HCT116 (cell line): ENCODE measurements around the gene PIGQ. TPM values are rescaled to one million over a fixed set of nuclear protein-coding genes. Genes with fewer than 3 reads are reported as not detected.

Experiments used
- ATAC-seq: fragments of 200-7000 bp; cut with Tn5 transposase; 2 replicates; pipeline ENCODE4 v1.9.1; 2020; ENCODE audit warnings: mild to moderate bottlenecking, moderate library complexity
- BruUV-seq: library from RNA; stranded (reverse); fragments of 400-500 nt; replicated peaks from 2 replicates; lab custom pipeline; 2021; lab: Mats Ljungman, UMichigan
- CTCF ChIA-PET: fragments of 300-600 bp; sonication (Branson Sonifier 250); formaldehyde crosslinking; loops from one replicate; lab custom pipeline; 2021; ENCODE audit warnings: antibody characterized with exemption; lab: Charles Lee
- POLR2A ChIA-PET: fragments of 300-600, 350-600 bp; sonication (Branson Sonifier 250); formaldehyde crosslinking; loops from one replicate; lab custom pipeline; 2021; ENCODE audit warnings: antibody characterized with exemption; lab: Charles Lee
- RAD21 ChIA-PET, 2 experiments: fragments of 300-600 bp; sonication (Branson Sonifier 250); formaldehyde crosslinking; loops; one replicate each; lab custom pipeline; 2023; ENCODE audit warnings: low total read pairs in 2 of 2; ENCODE audit not compliant: uncharacterized antibody in 2 of 2, unreplicated experiment in 2 of 2, low non-redundant PET in 1 of 2; lab: Charles Lee
- DNase-seq: peaks from one replicate; pipeline ENCODE4 v3.0.0-alpha.2; 2010; ENCODE audit warnings: low read depth, low spot score
- H2AFZ ChIP-seq: fragments of 200-600 bp; shearing (Covaris generic), sonication (generic); 2 replicates; pipeline ENCODE4 v1.6.1; 2017; ENCODE audit warnings: low read depth, mixed run types, mixed read lengths, antibody characterized with exemption, low read length; ENCODE audit not compliant: poor library complexity, severe bottlenecking
- H3K27ac ChIP-seq: 2 replicates; pipeline ENCODE4 v1.5.1; 2012; ENCODE audit warnings: low read depth, low read length
- H3K27me3 ChIP-seq: fragments of 200-600 bp; sonication (generic); 2 replicates; pipeline ENCODE4 v1.6.1; 2016; ENCODE audit warnings: mixed run types, low read length, mixed read lengths; ENCODE audit not compliant: insufficient read depth
- H3K36me3 ChIP-seq, 2 experiments: fragments of 200-500 bp in 1 of 2; fragments of 200-600 bp in 1 of 2; sonication (Bioruptor generic) in 1 of 2; sonication (generic) in 1 of 2; 2 replicates each; pipeline versions ENCODE4 v1.5.1 to v1.6.1; 2014 to 2016; ENCODE audit warnings: low read length in 2 of 2, inconsistent platforms in 1 of 2, mixed read lengths in 1 of 2, mixed run types in 1 of 2; ENCODE audit not compliant: insufficient read depth in 2 of 2, control insufficient read depth in 1 of 2
- H3K4me1 ChIP-seq, 2 experiments: fragments of 200-600 bp in 1 of 2; sonication (generic) in 1 of 2; 2 replicates each; pipeline versions ENCODE4 v1.5.1 to v1.6.1; 2012 to 2017; ENCODE audit warnings: low read length in 2 of 2, inconsistent platforms in 1 of 2, mild to moderate bottlenecking in 1 of 2, mixed read lengths in 1 of 2, mixed run types in 1 of 2, moderate library complexity in 1 of 2; ENCODE audit not compliant: insufficient read depth in 2 of 2, control insufficient read depth in 1 of 2
- H3K4me2 ChIP-seq: fragments of 200-600 bp; sonication (generic); 2 replicates; pipeline ENCODE4 v1.6.1; 2017; ENCODE audit warnings: mixed run types, low read length, mixed read lengths
- H3K4me3 ChIP-seq, 2 experiments: fragments of 200-600 bp in 1 of 2; sonication (generic) in 1 of 2; replicated peaks in 1 of 2; 2 replicates each; pipeline ENCODE4 v1.5.1; 2011 to 2016; ENCODE audit warnings: low read length in 2 of 2, control low read depth in 1 of 2, low read depth in 1 of 2, mild to moderate bottlenecking in 1 of 2, mixed read lengths in 1 of 2, mixed run types in 1 of 2
- H3K79me2 ChIP-seq: fragments of 200-600 bp; sonication (generic); 2 replicates; pipeline ENCODE4 v1.6.1; 2017; ENCODE audit warnings: mild to moderate bottlenecking, mixed run types, low read length, moderate library complexity, mixed read lengths; ENCODE audit not compliant: insufficient read depth
- H3K9ac ChIP-seq: fragments of 200-600 bp; sonication (generic); 2 replicates; pipeline ENCODE4 v1.6.1; 2016; ENCODE audit warnings: low read length, mixed read lengths
- H3K9me2 ChIP-seq: fragments of 200-600 bp; sonication (generic), shearing (Covaris generic); 2 replicates; pipeline ENCODE4 v1.6.1; 2017; ENCODE audit warnings: mixed run types, mild to moderate bottlenecking, moderate library complexity; ENCODE audit not compliant: insufficient read depth
- H3K9me3 ChIP-seq, 2 experiments: fragments of 200-500 bp in 1 of 2; fragments of 200-600 bp in 1 of 2; sonication (Bioruptor generic) in 1 of 2; sonication (generic) in 1 of 2; 2 replicates each; pipeline ENCODE4 v1.6.1; 2014 to 2017; ENCODE audit warnings: low read length in 2 of 2, mixed read lengths in 2 of 2, inconsistent platforms in 1 of 2, low read depth in 1 of 2, mild to moderate bottlenecking in 1 of 2, mixed run types in 1 of 2, moderate library complexity in 1 of 2; ENCODE audit not compliant: control insufficient read depth in 1 of 2, insufficient read depth in 1 of 2
- H4K20me1 ChIP-seq: fragments of 200-600 bp; sonication (generic), shearing (Covaris generic); 2 replicates; pipeline ENCODE4 v1.6.1; 2017; ENCODE audit warnings: mixed run types, mild to moderate bottlenecking, moderate library complexity; ENCODE audit not compliant: insufficient read depth
- CEBPB ChIP-seq: IDR thresholded peaks from 2 replicates; pipeline ENCODE4 v1.6.1; 2012; ENCODE audit warnings: low read depth
- EGR1 ChIP-seq: IDR thresholded peaks from 2 replicates; pipeline ENCODE4 v1.6.1; 2012; ENCODE audit warnings: low read depth
- EZH2phosphoT487 ChIP-seq: fragments of 200-600 bp; IDR thresholded peaks from 2 replicates; pipeline ENCODE4 v1.6.1; 2018; ENCODE audit warnings: antibody characterized with exemption, borderline replicate concordance
- FOSL1 ChIP-seq: IDR thresholded peaks from 2 replicates; pipeline ENCODE4 v1.6.1; 2012; ENCODE audit warnings: low read depth
- JUND ChIP-seq: IDR thresholded peaks from 2 replicates; pipeline ENCODE4 v1.6.1; 2012
- MAX ChIP-seq: IDR thresholded peaks from 2 replicates; pipeline ENCODE4 v1.6.1; 2012
- RAD21 ChIP-seq: IDR thresholded peaks from 2 replicates; pipeline ENCODE4 v1.6.1; 2012; ENCODE audit warnings: low read depth, mild to moderate bottlenecking
- SP1 ChIP-seq: IDR thresholded peaks from 2 replicates; pipeline ENCODE4 v1.6.1; 2012; ENCODE audit warnings: low read depth
- ZNF274 ChIP-seq: fragments of 200-500 bp; sonication (Bioruptor generic); IDR thresholded peaks from 2 replicates; pipeline ENCODE4 v1.6.1; 2014; ENCODE audit warnings: mild to moderate bottlenecking, low read depth, low read length, inconsistent platforms
- intact Hi-C: fragments of 100-400 bp; cut with micrococcal nuclease; formaldehyde crosslinking; loops from 2 replicates; pipeline ENCODE4 v1.10.0; 2022
- total RNA-seq: library from RNA; stranded (reverse); gene quantifications from one replicate; pipeline ENCODE4 v1.2.1, GENCODE V29; 2021; ENCODE audit not compliant: unreplicated experiment
- TF ChIP-seq, protein P1 (sequence below), 3 experiments: fragments of 200-600 bp in 1 of 3; sonication (generic) in 1 of 3; IDR thresholded peaks in 2 of 3; conservative IDR thresholded peaks in 1 of 3; 2 replicates each; pipeline ENCODE4 v1.5.1; 2012 to 2017; ENCODE audit warnings: low read depth in 2 of 3, low read length in 2 of 3, antibody characterized with exemption in 1 of 3, borderline replicate concordance in 1 of 3, control low read depth in 1 of 3, mild to moderate bottlenecking in 1 of 3, mixed read lengths in 1 of 3, mixed run types in 1 of 3, moderate library complexity in 1 of 3; ENCODE audit not compliant: insufficient read depth in 1 of 3
- TF ChIP-seq, protein P2 (sequence below): IDR thresholded peaks from 2 replicates; pipeline ENCODE4 v1.6.1; 2011; ENCODE audit warnings: mild to moderate bottlenecking, low read length, moderate library complexity; ENCODE audit not compliant: insufficient replicate concordance; ENCODE audit errors: extremely low read depth
- TF ChIP-seq, protein P3 (sequence below): IDR thresholded peaks from 2 replicates; pipeline ENCODE4 v1.6.1; 2012

Gene PIGQ
- total RNA-seq, 1 experiment from 2014 or later, result 21.0 TPM

GRCh38 chr16:529012-529575, 40.7 kb upstream of the PIGQ start:
- Histone ChIP-seq H3K9ac (peak overlapping the region; percentile 84), H3K4me1 (peaks cover 19 to 41% of the 10 kb centered on the region in 2 experiments), H3K36me3 (peaks cover 0 to 6% of the 10 kb centered on the region in 2 experiments; a peak in 1 of 4 replicates), H3K27ac (peak overlapping the region; percentile 91), H3K9me2 (no peaks in the 10 kb centered on the region), H3K27me3 (no peaks in the 10 kb centered on the region), H3K79me2 (peaks cover 65% of the 10 kb centered on the region), H3K4me2 (peak overlapping the region; percentile 77), H3K9me3 (no peaks in the 10 kb centered on the region), H3K4me3 (peak overlapping the region; percentile 62 to 70), H2AFZ (no peak overlapping the region), H4K20me1 (no peaks in the 10 kb centered on the region)
- TF ChIP-seq ZNF274 (no peak), FOSL1 (no peak), SP1 (no peak), RAD21 (no peak), MAX (no peak), EZH2phosphoT487 (no peak), EGR1 (no peak), JUND (no peak), CEBPB (no peak)
- TF ChIP-seq, protein P1, sequence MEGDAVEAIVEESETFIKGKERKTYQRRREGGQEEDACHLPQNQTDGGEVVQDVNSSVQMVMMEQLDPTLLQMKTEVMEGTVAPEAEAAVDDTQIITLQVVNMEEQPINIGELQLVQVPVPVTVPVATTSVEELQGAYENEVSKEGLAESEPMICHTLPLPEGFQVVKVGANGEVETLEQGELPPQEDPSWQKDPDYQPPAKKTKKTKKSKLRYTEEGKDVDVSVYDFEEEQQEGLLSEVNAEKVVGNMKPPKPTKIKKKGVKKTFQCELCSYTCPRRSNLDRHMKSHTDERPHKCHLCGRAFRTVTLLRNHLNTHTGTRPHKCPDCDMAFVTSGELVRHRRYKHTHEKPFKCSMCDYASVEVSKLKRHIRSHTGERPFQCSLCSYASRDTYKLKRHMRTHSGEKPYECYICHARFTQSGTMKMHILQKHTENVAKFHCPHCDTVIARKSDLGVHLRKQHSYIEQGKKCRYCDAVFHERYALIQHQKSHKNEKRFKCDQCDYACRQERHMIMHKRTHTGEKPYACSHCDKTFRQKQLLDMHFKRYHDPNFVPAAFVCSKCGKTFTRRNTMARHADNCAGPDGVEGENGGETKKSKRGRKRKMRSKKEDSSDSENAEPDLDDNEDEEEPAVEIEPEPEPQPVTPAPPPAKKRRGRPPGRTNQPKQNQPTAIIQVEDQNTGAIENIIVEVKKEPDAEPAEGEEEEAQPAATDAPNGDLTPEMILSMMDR (IDR thresholded peaks at IDR 0.05 in 2 of 3, conservative IDR thresholded peaks at IDR 0.05 in 1 of 3; ENCODE audit: borderline replicate concordance in 1 of 3, insufficient read depth in 1 of 3, low read depth in 2 of 3, low read length in 2 of 3), result no peak
- TF ChIP-seq, protein P2, sequence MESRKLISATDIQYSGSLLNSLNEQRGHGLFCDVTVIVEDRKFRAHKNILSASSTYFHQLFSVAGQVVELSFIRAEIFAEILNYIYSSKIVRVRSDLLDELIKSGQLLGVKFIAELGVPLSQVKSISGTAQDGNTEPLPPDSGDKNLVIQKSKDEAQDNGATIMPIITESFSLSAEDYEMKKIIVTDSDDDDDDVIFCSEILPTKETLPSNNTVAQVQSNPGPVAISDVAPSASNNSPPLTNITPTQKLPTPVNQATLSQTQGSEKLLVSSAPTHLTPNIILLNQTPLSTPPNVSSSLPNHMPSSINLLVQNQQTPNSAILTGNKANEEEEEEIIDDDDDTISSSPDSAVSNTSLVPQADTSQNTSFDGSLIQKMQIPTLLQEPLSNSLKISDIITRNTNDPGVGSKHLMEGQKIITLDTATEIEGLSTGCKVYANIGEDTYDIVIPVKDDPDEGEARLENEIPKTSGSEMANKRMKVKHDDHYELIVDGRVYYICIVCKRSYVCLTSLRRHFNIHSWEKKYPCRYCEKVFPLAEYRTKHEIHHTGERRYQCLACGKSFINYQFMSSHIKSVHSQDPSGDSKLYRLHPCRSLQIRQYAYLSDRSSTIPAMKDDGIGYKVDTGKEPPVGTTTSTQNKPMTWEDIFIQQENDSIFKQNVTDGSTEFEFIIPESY, result no peak
- TF ChIP-seq, protein P3, sequence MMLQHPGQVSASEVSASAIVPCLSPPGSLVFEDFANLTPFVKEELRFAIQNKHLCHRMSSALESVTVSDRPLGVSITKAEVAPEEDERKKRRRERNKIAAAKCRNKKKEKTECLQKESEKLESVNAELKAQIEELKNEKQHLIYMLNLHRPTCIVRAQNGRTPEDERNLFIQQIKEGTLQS, result no peak
- intact Hi-C loops, result no loop called here
- POLR2A ChIA-PET, result no interaction called here
- RAD21 ChIA-PET, result no interaction called here
- BruUV-seq, result no TSS peak
- CTCF ChIA-PET, result no interaction called here
- DNase-seq, result no peak
- no peak for ATAC-seq
